Measurements from ENCODE around the gene RAB4A. TPM values are rescaled to one million over a fixed set of nuclear protein-coding genes. Genes with fewer than 3 reads are reported as not detected.

The RAB4A gene
- polyA plus RNA-seq, 6 donors from 2014 or later, result 16.5 to 26.6 (median 23.2) TPM

DNA sequence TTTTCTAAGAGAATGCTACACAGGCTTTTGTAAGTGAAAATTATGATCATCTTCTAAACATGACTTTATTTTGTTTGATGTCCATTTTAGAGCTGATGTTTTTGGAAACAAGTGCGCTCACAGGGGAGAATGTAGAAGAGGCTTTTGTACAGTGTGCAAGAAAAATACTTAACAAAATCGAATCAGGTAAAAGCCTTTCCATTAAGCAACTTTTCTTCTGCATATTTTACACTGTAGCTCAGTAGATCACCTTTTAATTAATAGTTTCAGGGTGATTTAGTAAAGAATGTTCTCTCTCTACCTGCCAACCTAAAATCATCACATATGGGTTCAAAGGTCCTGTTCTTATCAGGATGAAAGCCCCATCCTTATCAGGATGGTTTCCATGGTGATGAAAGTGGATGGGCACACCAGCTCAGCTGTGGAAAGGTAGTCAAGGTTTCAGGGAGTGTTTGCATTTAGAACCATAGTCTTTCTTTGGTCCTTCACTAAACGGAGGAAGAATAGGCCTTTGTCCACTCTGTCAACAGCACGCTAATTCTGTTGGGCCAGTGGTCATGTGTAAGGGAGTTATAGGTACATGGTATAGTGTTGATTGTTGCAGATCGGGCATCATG is 28.1 kb downstream of the RAB4A start:
- Mint-ChIP-seq H3K27me3 (no peaks in the 10 kb centered on the region), H3K9me3 (no peaks in the 10 kb centered on the region), H3K27ac (no peak overlapping the region), H3K36me3 (peaks cover 21 to 31% of the 10 kb centered on the region in 2 donors), H3K4me1 (peaks cover 4 to 5% (median 4%) of the 10 kb centered on the region in 3 donors), H3K4me3 (no peak overlapping the region)
- no peak for DNase-seq
- no peak for ATAC-seq (ENCODE audit: low read depth in 2 of 2)

DNA sequence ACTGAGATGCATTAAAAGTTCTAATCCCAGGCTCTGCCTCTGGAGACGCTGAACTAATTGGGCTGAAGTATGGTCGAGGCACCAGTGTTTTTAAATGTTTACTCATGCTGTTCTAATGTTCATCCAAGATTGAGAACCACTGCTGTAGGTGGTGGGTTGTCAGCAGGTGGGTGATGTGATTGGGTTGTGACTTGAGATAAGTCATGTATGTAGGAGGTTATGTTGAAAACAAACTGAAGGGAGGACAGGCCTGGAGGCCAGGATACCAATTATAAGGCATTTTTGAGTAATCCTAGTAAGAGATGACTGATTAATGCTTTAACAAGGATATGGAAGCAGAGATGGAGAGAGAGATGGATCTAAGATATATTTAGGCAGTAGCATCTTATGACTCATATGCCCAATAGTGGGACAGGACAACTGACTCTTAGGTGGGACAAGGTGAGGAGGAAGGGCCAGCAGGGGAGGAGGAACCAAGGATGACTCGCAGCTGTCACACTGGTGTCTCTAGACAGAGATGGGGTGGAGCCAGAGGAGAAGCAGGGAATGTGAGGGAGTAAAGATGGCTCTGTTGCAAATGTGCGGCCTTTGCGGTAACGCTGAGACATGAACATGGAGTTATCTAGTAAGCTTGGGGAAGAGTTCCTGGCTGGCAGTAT is 29.3 kb downstream of the RAB4A start:
- no peaks in the 10 kb centered on the region for H3K9me3 Mint-ChIP-seq
- peak overlapping the region in 3 of 6 donors; percentile 21 to 50 (median 37) for H3K27ac Mint-ChIP-seq
- no peaks in the 10 kb centered on the region for H3K4me1 Mint-ChIP-seq
- H3K36me3 Mint-ChIP-seq, result peaks cover 18 to 25% of the 10 kb centered on the region in 2 donors
- H3K27me3 Mint-ChIP-seq, result no peaks in the 10 kb centered on the region
- DNase-seq (no peak), ATAC-seq (ENCODE audit: low read depth in 2 of 2) (no peak)
- H3K4me3 Mint-ChIP-seq, result no peak overlapping the region

DNA sequence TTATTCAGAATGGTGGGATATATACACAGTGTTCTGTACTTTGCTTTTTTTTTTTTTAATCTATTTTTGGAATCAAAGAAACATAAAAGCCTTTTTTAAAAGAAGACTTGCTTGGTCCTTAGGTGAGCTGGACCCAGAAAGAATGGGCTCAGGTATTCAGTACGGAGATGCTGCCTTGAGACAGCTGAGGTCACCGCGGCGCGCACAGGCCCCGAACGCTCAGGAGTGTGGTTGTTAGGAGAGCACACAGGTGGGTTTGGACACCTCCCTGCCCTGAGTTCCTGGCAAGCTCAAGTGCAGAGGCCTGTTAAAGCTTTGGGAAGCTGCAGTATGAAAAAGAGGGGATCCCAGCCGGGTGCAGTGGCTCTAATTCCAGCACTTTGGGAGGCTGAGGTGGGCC is 31.8 kb downstream of the RAB4A start:
- no peak for DNase-seq
- Mint-ChIP-seq H3K9me3 (no peaks in the 10 kb centered on the region), H3K27me3 (no peaks in the 10 kb centered on the region), H3K27ac (peak overlapping the region in 3 of 6 donors; percentile 15 to 76 (median 27)), H3K4me1 (no peaks in the 10 kb centered on the region), H3K4me3 (no peak overlapping the region), H3K36me3 (peaks cover 25% of the 10 kb centered on the region in 2 donors)
- no peak for ATAC-seq (ENCODE audit: low read depth in 2 of 2)

DNA sequence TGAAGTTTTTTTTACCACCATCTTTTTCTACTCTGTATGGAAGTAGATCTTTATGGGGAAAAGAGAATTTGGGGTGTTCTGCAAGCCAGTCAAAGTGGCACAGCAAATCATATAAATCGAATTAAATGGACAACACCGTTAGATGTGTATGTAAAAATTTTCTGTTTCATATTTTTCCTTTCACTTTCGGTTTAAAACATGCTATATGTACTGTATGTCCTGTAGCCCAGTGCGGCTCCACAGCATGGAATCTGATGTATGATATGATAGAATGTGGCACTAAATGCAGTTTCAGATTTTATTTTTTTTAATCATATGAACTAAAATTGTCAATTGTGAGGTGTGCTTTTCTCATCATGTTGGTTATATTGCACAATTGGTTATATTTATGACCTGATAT is 32.9 kb downstream of the RAB4A start:
- no peaks in the 10 kb centered on the region for H3K4me1 Mint-ChIP-seq
- H3K4me3 Mint-ChIP-seq, result no peak overlapping the region
- H3K36me3 Mint-ChIP-seq, result peaks cover 25 to 31% of the 10 kb centered on the region in 2 donors
- ATAC-seq (ENCODE audit: low read depth in 2 of 2), result no peak
- no peak overlapping the region for H3K27ac Mint-ChIP-seq
- H3K27me3 Mint-ChIP-seq, result no peaks in the 10 kb centered on the region
- H3K9me3 Mint-ChIP-seq, result no peaks in the 10 kb centered on the region
- no peak for DNase-seq

DNA sequence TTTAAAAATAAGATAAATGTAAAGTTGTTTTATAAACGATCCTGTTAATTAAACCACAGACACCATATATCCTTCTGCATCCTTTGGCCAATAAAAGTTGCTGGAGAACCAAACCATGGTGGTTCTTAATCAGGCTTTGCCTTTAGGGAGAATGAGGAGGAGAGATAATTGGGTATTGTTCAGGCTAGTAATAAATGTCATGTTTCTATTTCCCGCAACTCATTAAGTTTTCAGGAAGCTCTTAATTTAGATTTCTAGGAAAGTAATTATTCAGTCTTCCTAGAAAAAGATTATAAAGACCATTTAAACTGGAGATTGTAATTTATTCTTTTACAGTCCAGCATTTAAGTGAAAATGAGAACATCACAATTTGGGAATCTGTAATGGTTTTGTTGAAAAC is 34.5 kb downstream of the RAB4A start:
- DNase-seq (no peak), ATAC-seq (ENCODE audit: low read depth in 2 of 2) (no peak)
- Mint-ChIP-seq H3K4me1 (no peaks in the 10 kb centered on the region), H3K27ac (no peak overlapping the region), H3K9me3 (no peaks in the 10 kb centered on the region), H3K36me3 (peaks cover 15 to 16% of the 10 kb centered on the region in 2 donors), H3K27me3 (no peaks in the 10 kb centered on the region), H3K4me3 (no peak overlapping the region)

DNA sequence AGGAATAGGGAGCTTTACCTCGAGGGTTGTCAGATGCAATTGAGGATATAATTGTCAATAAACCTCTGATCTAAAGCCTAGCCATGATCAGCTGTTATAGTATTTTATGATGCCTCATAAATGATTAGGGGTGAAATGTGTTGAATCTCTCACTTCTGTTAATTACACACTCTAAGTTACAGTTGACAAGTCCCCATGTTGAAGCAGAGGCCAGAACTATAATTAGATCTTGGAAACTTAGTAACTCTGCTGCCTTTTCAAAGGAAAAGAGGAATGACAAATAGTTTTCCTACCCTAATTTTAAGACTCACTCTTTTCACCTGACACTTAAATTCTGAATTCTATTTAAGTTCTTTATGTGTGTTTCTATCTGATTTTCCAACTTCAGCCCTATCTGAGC is 38.2 kb downstream of the RAB4A start:
- no peak for ATAC-seq (ENCODE audit: low read depth in 2 of 2)
- no peak for DNase-seq
- no peaks in the 10 kb centered on the region for H3K9me3 Mint-ChIP-seq
- H3K4me3 Mint-ChIP-seq, result no peak overlapping the region
- H3K4me1 Mint-ChIP-seq, result no peaks in the 10 kb centered on the region
- no peak overlapping the region for H3K27ac Mint-ChIP-seq
- no peaks in the 10 kb centered on the region for H3K27me3 Mint-ChIP-seq
- H3K36me3 Mint-ChIP-seq, result peaks cover 6 to 7% of the 10 kb centered on the region in 2 donors

DNA sequence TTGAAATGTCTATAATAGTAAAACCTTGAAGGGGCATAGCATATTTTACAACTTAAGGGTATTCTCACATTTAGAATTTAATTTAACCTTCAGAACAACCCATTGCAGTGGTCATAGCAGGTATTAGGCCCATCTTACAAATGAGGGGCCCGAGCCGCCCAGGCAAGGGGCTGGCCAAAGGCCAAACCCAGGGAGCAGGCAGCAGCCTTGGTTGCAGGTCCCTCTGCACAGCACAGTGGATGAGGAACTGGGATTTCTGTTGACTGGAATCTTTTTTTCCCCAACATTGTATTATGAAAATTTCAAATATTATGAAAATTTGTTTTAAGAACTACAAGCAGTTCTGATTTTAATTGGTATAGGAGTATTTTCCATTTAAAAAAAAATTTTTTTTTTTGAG is 38.8 kb downstream of the RAB4A start:
- DNase-seq (no peak), ATAC-seq (ENCODE audit: low read depth in 2 of 2) (no peak)
- H3K36me3 Mint-ChIP-seq, result peaks cover 6 to 7% of the 10 kb centered on the region in 2 donors

DNA sequence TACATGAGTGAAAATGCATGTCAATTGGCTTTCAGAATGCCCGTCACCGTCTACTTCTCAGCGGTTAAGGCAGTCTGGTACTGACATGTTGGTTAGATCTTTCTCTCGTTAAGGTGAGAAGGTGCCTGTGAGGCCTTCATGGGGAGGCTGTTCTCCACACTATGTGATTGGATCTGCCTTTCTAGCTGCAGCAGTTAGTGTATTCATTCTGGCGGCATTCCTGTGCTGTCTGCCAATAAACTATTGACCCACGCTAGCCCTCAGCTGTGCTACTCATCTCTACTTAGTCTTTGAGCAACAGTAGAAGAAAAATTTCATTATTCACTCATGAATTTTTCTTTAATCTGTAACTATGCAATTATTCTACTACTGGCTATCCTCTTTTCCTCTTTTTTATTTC is 39.9 kb downstream of the RAB4A start:
- Mint-ChIP-seq H3K27me3 (no peaks in the 10 kb centered on the region), H3K4me3 (no peak overlapping the region), H3K4me1 (no peaks in the 10 kb centered on the region), H3K36me3 (peaks cover 7 to 8% of the 10 kb centered on the region in 2 donors), H3K9me3 (no peaks in the 10 kb centered on the region), H3K27ac (peak overlapping the region in 1 of 6 donors; percentile 9)
- DNase-seq, result no peak
- ATAC-seq (ENCODE audit: low read depth in 2 of 2), result no peak

More for the DNA sequence above, 38.8 kb downstream of the RAB4A start:
- Mint-ChIP-seq H3K9me3 (no peaks in the 10 kb centered on the region), H3K4me3 (no peak overlapping the region), H3K27ac (no peak overlapping the region), H3K4me1 (no peaks in the 10 kb centered on the region), H3K27me3 (no peaks in the 10 kb centered on the region)

DNA sequence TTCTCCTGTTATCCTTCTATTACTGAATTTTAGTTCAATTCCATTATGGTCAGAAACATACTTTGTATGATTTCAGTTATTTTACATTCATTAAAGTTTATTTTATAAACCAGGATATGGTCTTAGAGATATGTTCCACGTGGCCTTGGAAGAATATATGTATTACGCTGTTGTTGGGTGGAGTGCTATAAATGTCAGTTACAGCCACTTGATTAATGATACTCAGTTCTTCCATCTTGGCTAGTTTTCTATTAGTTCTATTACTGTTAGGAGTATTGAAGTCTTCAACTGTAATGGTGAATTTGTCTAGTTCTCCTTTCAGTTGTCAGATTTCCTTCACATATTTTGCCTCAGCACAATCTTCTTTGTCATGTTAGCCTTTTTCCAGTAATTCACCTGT is 45.3 kb downstream of the RAB4A start:
- Mint-ChIP-seq H3K27me3 (no peaks in the 10 kb centered on the region), H3K4me1 (no peaks in the 10 kb centered on the region), H3K27ac (no peak overlapping the region), H3K9me3 (no peaks in the 10 kb centered on the region), H3K4me3 (no peak overlapping the region), H3K36me3 (peaks cover 0 to 11% of the 10 kb centered on the region in 2 donors)
- no peak for DNase-seq
- ATAC-seq (ENCODE audit: low read depth in 2 of 2), result no peak

DNA sequence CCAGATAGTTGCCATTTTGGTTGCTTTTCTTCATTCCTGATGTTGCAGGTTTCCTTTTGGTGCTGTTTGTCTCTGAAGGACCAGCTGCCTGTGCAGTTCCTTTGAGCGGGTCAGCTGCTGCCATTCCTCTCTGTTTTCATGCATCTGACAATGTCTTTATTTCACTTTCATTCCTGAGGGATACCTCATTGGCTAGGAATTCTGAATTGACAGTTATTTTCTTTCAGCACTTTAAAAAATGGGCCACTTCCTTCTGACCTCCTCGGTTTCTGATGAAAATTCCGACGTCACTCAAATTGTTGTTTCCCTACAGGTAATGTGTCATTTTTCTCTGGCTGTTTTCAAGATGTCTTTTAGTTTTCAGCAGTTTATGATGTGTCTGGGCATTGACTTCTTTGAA is 47.1 kb downstream of the RAB4A start:
- H3K4me3 Mint-ChIP-seq, result no peak overlapping the region
- no peaks in the 10 kb centered on the region for H3K9me3 Mint-ChIP-seq
- no peaks in the 10 kb centered on the region for H3K27me3 Mint-ChIP-seq
- H3K27ac Mint-ChIP-seq, result peak overlapping the region in 1 of 6 donors; percentile 42
- H3K4me1 Mint-ChIP-seq, result no peaks in the 10 kb centered on the region
- DNase-seq (no peak), ATAC-seq (ENCODE audit: low read depth in 2 of 2) (no peak)
- peaks cover 0 to 17% of the 10 kb centered on the region in 2 donors for H3K36me3 Mint-ChIP-seq

DNA sequence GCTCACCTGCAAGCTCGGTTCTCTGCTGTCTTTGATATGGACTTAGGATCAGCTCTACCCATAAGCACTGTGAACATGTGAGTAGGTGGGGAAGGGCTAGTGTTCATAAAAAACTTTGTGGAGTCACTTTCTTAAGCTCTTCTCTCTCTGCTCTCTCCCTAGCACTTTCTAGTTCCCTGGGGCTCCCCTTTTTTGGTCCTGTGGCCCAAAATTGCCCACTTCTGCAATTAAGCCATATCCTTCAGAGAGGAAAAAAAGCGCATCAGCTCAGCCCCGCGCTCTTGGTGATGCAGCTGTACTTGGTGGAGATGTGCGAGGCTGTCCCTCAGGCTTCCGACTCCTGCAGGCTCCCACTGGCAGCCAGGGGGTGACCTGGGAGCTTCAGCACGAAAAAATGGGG is 48.6 kb downstream of the RAB4A start:
- no peaks in the 10 kb centered on the region for H3K9me3 Mint-ChIP-seq
- H3K4me1 Mint-ChIP-seq, result peaks cover 0 to under 1% (median 0%) of the 10 kb centered on the region in 3 donors
- H3K36me3 Mint-ChIP-seq, result peaks cover 0 to 24% of the 10 kb centered on the region in 2 donors
- no peak for DNase-seq
- ATAC-seq (ENCODE audit: low read depth in 2 of 2), result no peak
- H3K4me3 Mint-ChIP-seq, result no peak overlapping the region
- no peaks in the 10 kb centered on the region for H3K27me3 Mint-ChIP-seq
- no peak overlapping the region for H3K27ac Mint-ChIP-seq

DNA sequence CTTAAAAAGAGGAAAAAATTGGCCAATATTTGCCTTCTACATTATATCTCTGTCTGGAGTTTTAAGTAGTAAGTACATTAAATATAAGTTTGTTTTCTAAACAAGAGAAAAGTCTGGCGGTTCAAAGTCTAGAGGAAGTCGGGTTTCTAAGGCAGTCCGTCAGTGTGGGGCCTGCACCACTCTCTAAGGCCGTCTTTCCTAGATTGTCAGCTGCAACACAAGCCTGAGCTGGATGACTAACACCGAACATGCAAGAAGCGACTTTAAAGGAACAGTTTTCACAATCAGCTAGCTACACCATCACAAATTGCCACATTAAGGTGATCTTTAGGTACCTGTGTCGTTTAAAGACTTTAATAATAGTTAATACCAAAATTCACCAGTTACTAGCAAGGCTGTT is 52.3 kb downstream of the RAB4A start:
- Mint-ChIP-seq H3K4me1 (peaks cover 7 to 32% (median 17%) of the 10 kb centered on the region in 3 donors), H3K27me3 (no peaks in the 10 kb centered on the region), H3K9me3 (no peaks in the 10 kb centered on the region), H3K4me3 (no peak overlapping the region), H3K36me3 (peaks cover 0 to 27% of the 10 kb centered on the region in 2 donors), H3K27ac (peak overlapping the region in 1 of 6 donors; percentile 58)
- DNase-seq, result no peak
- ATAC-seq (ENCODE audit: low read depth in 2 of 2), result no peak

DNA sequence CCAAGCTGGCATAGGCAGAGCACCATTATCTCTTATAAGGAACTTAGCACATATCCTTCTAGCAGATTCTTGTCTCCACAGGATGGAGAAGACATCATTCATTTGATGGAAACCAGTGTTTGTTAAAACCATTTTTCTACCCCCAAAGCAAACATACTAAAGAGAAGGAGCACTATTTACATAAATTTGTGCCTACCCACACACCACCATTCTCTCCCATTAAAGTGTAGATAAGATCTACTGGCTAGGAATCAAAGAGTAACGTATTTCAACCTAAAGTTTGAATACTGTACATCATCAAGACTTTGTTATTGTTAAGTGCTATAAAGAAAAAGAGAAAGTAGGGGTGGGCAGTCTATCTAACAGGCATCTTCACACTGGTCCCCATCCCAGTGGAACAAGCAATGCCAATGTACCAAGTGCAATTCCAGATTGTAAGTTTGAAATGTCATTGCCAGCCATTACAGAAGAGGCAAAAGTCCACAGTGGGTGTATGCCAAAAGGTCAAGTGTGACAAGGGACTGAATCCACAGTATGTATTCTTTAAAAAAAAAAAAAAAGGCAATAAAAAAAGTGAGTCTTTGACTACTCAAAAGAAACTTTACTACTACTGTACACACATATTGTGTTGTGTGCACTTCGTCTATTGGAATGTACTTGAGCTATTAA is 53.1 kb downstream of the RAB4A start:
- Mint-ChIP-seq H3K4me1 (peaks cover 7 to 40% (median 22%) of the 10 kb centered on the region in 3 donors), H3K27ac (peak overlapping the region in 4 of 6 donors; percentile 21 to 89 (median 39)), H3K4me3 (no peak overlapping the region), H3K27me3 (no peaks in the 10 kb centered on the region), H3K9me3 (no peaks in the 10 kb centered on the region), H3K36me3 (peaks cover 5 to 27% of the 10 kb centered on the region in 2 donors)
- ATAC-seq (ENCODE audit: low read depth in 2 of 2), result no peak
- no peak for DNase-seq

DNA sequence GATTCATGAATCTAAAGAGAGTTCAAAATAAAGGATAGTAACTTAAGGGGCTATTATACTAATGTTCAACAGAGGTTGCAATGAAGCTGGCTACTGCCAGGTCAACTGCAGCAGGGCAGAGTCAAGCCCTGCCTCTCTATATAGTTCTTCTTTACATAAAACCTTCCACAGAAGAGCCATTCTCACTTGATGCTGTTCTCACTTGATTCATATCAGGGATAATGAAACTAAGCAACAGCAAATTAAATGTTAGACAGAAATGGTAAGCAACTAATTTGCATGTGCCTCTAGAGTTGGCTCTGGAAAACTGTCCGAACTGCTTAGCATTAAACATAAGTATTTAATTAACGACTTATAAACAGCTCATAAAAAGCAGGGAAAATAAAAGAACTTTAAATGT is 54.5 kb downstream of the RAB4A start:
- Mint-ChIP-seq H3K4me1 (peaks cover 11 to 43% (median 30%) of the 10 kb centered on the region in 3 donors), H3K36me3 (peaks cover 10 to 18% of the 10 kb centered on the region in 2 donors), H3K27ac (peak overlapping the region in 5 of 6 donors; percentile 86 to 92 (median 89)), H3K27me3 (no peaks in the 10 kb centered on the region), H3K9me3 (no peaks in the 10 kb centered on the region), H3K4me3 (peak overlapping the region in 5 of 8 donors; percentile 60 to 88 (median 74))
- ATAC-seq (ENCODE audit: low read depth in 2 of 2) (no peak), DNase-seq (no peak)

All from naive B cell (primary cell).